Breast epithelium (tissue), 3 donors: ENCODE measurements around the gene SHISA4.

Experiments used
- CTCF ChIP-seq, 3 donors: fragments of 450-650 bp; IDR thresholded peaks; one replicate each; pipeline ENCODE4 v1.5.1; 2016 to 2017; ENCODE audit warnings: antibody characterized with exemption in 3 of 3, mild to moderate bottlenecking in 3 of 3, moderate library complexity in 3 of 3
- POLR2AphosphoS5 ChIP-seq, 3 donors: sonication (generic); formaldehyde crosslinking; IDR thresholded peaks; one replicate each; pipeline ENCODE4 v1.6.1; 2017; ENCODE audit warnings: antibody characterized with exemption in 3 of 3

DNA sequence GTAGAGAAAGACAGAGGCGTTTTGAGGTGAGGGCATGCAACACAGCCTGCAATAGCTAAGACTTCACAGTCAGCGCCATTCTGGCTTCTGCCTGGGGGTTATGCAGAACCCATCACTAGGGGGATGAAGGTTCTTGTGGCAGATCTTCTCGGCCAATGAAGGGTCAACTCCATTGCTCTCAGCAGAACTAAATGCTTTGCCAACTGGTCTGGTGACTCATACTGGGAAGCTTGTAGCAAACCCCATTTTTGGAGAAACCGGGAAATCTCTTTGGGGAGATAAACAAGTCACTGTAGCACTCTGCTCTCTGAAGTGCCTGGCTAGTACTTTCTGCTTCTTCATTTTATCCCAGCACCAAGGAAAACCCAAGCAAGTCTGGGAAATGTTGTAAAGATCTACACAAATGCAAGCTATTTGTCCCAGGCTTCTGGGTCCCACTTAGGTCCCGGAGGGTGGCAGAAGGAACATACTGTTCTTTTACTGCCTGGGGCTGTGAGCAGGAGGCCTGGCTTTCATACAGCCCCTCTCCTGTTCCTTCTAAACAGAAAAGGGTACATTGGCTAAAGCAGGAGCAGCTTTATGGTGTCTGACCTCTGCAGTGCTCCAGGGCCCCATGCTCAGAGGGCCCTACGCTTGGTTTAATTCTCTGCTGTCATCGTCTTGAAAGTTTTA is 28.8 kb downstream of the SHISA4 start:
- TF ChIP-seq POLR2AphosphoS5 (IDR thresholded peaks at IDR 0.05) (peak in 1 of 3 donors; percentile 11), CTCF (IDR thresholded peaks at IDR 0.05) (no peak)
